K562 (cell line): ENCODE measurements around the gene DRD2. TPM values are rescaled to one million over a fixed set of nuclear protein-coding genes. Genes with fewer than 3 reads are reported as not detected.

ENCODE experiments used
- ATAC-seq: fragments of 200-7000 bp; cut with Tn5 transposase; 3 replicates; pipeline ENCODE4 v1.9.1; 2020; ENCODE audit warnings: moderate library complexity
- BruUV-seq: library from RNA; stranded (reverse); fragments of 400-500 nt; replicated peaks from 2 replicates; lab custom pipeline; 2021; lab: Mats Ljungman, UMichigan
- CTCF ChIA-PET: fragments of 300-600 bp; formaldehyde crosslinking; extraction: SDS; loops from one replicate; lab custom pipeline; 2021; ENCODE audit warnings: low intra/inter-chr PET ratio; lab: Yijun Ruan, JAX
- POLR2A ChIA-PET: fragments of 300-600, 350-650 bp; sonication (Branson Sonifier 250); formaldehyde crosslinking; extraction: SDS; loops from one replicate; lab custom pipeline; 2021; ENCODE audit warnings: antibody characterized with exemption, inconsistent platforms; lab: Yijun Ruan, JAX
- DNase-seq, 4 experiments: peaks; one replicate each; pipeline versions ENCODE4 v3.0.0 to v3.0.0-alpha.2; 2011 to 2018; ENCODE audit warnings: low spot score in 3 of 4, mixed read lengths in 3 of 4; ENCODE audit errors: extremely low read depth in 1 of 4
- FAIRE-seq: peaks from 2 replicates; lab custom pipeline; 2011; peaks lifted over from hg19 to GRCh38; lab: Jason Lieb, UNC
- H2AFZ ChIP-seq: 2 replicates; pipeline ENCODE4 v1.6.0; 2011; ENCODE audit warnings: low read depth, low read length, control low read depth, inconsistent platforms
- H3K27ac ChIP-seq: fragments of 200-600 bp; 3 replicates; pipeline ENCODE4 v1.8.0; 2011; ENCODE audit warnings: low read depth, mild to moderate bottlenecking, control low read depth, inconsistent platforms, low read length, moderate library complexity, mixed read lengths; ENCODE audit errors: extremely low read depth
- H3K27me3 ChIP-seq, 2 experiments: fragments of 300-600 bp in 1 of 2; 2 replicates in 1 of 2; 3 replicates in 1 of 2; pipeline versions ENCODE4 v1.6.0 to v1.8.0; 2011; ENCODE audit warnings: inconsistent platforms in 2 of 2, low read length in 2 of 2, mild to moderate bottlenecking in 1 of 2, mixed read lengths in 1 of 2, moderate library complexity in 1 of 2; ENCODE audit not compliant: control insufficient read depth in 2 of 2, insufficient read depth in 2 of 2
- H3K36me3 ChIP-seq: fragments of 300-600 bp; 3 replicates; pipeline ENCODE4 v1.8.0; 2011; ENCODE audit warnings: mild to moderate bottlenecking, low read length, inconsistent platforms; ENCODE audit not compliant: control insufficient read depth, insufficient read depth
- H3K4me1 ChIP-seq, 2 experiments: fragments of 200-600 bp in 1 of 2; replicated peaks in 1 of 2; 2 replicates in 1 of 2; 3 replicates in 1 of 2; pipeline versions ENCODE4 v1.5.1 to v1.8.0; 2011; ENCODE audit warnings: inconsistent platforms in 2 of 2, low read length in 2 of 2, mild to moderate bottlenecking in 1 of 2, mixed read lengths in 1 of 2, moderate library complexity in 1 of 2; ENCODE audit not compliant: control insufficient read depth in 2 of 2, insufficient read depth in 2 of 2
- H3K4me2 ChIP-seq: 2 replicates; pipeline ENCODE4 v1.6.1; 2011; ENCODE audit warnings: low read length, control low read depth, inconsistent platforms, mixed read lengths; ENCODE audit not compliant: insufficient read depth
- H3K4me3 ChIP-seq: fragments of 200-600 bp; sonication (generic), shearing (Covaris generic); 2 replicates; pipeline ENCODE4 v1.5.1; 2016; ENCODE audit warnings: control low read depth, inconsistent platforms
- H3K79me2 ChIP-seq: fragments of 200-600 bp; 3 replicates; pipeline ENCODE4 v1.8.0; 2011; ENCODE audit warnings: low read length, inconsistent platforms; ENCODE audit not compliant: control insufficient read depth, insufficient read depth
- H3K9ac ChIP-seq, 2 experiments: 2 replicates each; pipeline versions ENCODE4 v1.6.0 to v1.6.1; 2011; ENCODE audit warnings: low read depth in 2 of 2, low read length in 2 of 2, control low read depth in 1 of 2, inconsistent platforms in 1 of 2, mild to moderate bottlenecking in 1 of 2, mixed read lengths in 1 of 2; ENCODE audit not compliant: insufficient read depth in 1 of 2
- H3K9me1 ChIP-seq: one replicate; pipeline ENCODE4 v1.6.0; 2011; ENCODE audit warnings: inconsistent platforms, mild to moderate bottlenecking, low read length, moderate library complexity; ENCODE audit not compliant: control insufficient read depth, insufficient read depth
- H3K9me3 ChIP-seq: replicated peaks from 2 replicates; pipeline ENCODE4 v1.5.1; 2011; ENCODE audit warnings: low read depth, low read length, inconsistent platforms; ENCODE audit not compliant: control insufficient read depth, insufficient read depth
- H4K20me1 ChIP-seq: replicated peaks from 2 replicates; pipeline ENCODE4 v1.6.1; 2011; ENCODE audit warnings: low read length, inconsistent platforms, mixed read lengths; ENCODE audit not compliant: control insufficient read depth, insufficient read depth
- DMBX1 ChIP-seq: fragments of 250-450 bp; sonication (Bioruptor Pico); IDR thresholded peaks from 2 replicates; pipeline ENCODE4 v1.8.0; 2022; ENCODE audit warnings: inconsistent platforms, mild to moderate bottlenecking, moderate library complexity, borderline replicate concordance
- HBP1 ChIP-seq: fragments of 450-650 bp; formaldehyde crosslinking; IDR thresholded peaks from 2 replicates; pipeline ENCODE4 v1.4.0; 2022; ENCODE audit warnings: missing genetic modification characterization
- MAZ ChIP-seq, 2 experiments: fragments of 450-650 bp in 1 of 2; sonication (generic) in 1 of 2; formaldehyde crosslinking; IDR thresholded peaks in 1 of 2; conservative IDR thresholded peaks in 1 of 2; 2 replicates each; pipeline versions ENCODE4 v1.4.0 to v1.5.0; 2020; ENCODE audit warnings: mild to moderate bottlenecking in 1 of 2, missing genetic modification reagents in 1 of 2
- PML ChIP-seq: IDR thresholded peaks from 2 replicates; pipeline ENCODE4 v1.6.1; 2012; ENCODE audit warnings: low read length, inconsistent platforms
- POLR3A ChIP-seq: IDR thresholded peaks from 2 replicates; pipeline ENCODE4 v1.6.1; 2011; ENCODE audit warnings: borderline replicate concordance, mild to moderate bottlenecking, moderate library complexity; ENCODE audit not compliant: insufficient read length, insufficient read depth; ENCODE audit errors: extremely low read depth
- SAP30 ChIP-seq: fragments of 200-600 bp; sonication (generic); IDR thresholded peaks from 2 replicates; pipeline ENCODE4 v1.6.1; 2012; ENCODE audit warnings: borderline replicate concordance, low read depth, mild to moderate bottlenecking, moderate library complexity, low read length, control low read depth, inconsistent platforms; ENCODE audit not compliant: insufficient read depth, poor library complexity, severe bottlenecking
- SIX5 ChIP-seq, 2 experiments: IDR thresholded peaks; 2 replicates each; pipeline ENCODE4 v1.6.1; 2011; ENCODE audit warnings: low read length in 2 of 2, borderline replicate concordance in 1 of 2, low read depth in 1 of 2, mild to moderate bottlenecking in 1 of 2, moderate library complexity in 1 of 2; ENCODE audit not compliant: insufficient read depth in 1 of 2
- YBX1 ChIP-seq: fragments of 450-650 bp; IDR thresholded peaks from 2 replicates; pipeline ENCODE4 v1.7.1; 2016; ENCODE audit warnings: mild to moderate bottlenecking
- ZBTB12 ChIP-seq: fragments of 250-450 bp; sonication (Bioruptor Pico); IDR thresholded peaks from 2 replicates; pipeline ENCODE4 v1.4.0; 2020
- ZNF133 ChIP-seq: fragments of 250-450 bp; sonication (Bioruptor Pico); IDR thresholded peaks from 2 replicates; pipeline ENCODE4 v1.4.0; 2020; ENCODE audit warnings: mild to moderate bottlenecking
- ZNF175 ChIP-seq: fragments of 200-800 bp; sonication (Bioruptor generic); IDR thresholded peaks from 2 replicates; pipeline ENCODE4 v1.6.1; 2016; ENCODE audit warnings: low read depth, mild to moderate bottlenecking, missing genetic modification characterization, missing compliant biosample characterization
- ZNF511 ChIP-seq: sonication (generic); formaldehyde crosslinking; IDR thresholded peaks from 2 replicates; pipeline ENCODE4 v1.8.0; 2022; ENCODE audit warnings: mild to moderate bottlenecking, missing genetic modification reagents
- WGBS: fragments of 100-300 bp; shearing (Covaris generic); methylation state at CpG from one replicate; pipeline ENCODE4 v1.1.6; 2016; ENCODE audit warnings: low coverage, mixed read lengths; ENCODE audit not compliant: insufficient coverage; ENCODE audit errors: missing lambda C conversion rate; 5-methylcytosine and 5-hydroxymethylcytosine counted together
- in situ Hi-C: fragments of 300-500 bp; cut with MboI; formaldehyde crosslinking; loops from 4 replicates; pipeline ENCODE4 v1.15.0; 2018; ENCODE audit warnings: inconsistent platforms, mixed read lengths
- intact Hi-C: fragments of 100-400 bp; cut with micrococcal nuclease; formaldehyde crosslinking; loops from 2 replicates; pipeline ENCODE4 v1.14.2; 2022
- polyA plus RNA-seq, 8 experiments: library from polyadenylated mRNA; depleted of rRNA in 4 of 8; stranded (reverse) in 5 of 8; unstranded in 3 of 8; fragments of >200 nt; fragmentation: Nextera tagmentation in 2 of 8; fragmentation: Illumina TruSeq in 1 of 8; extraction: Ambion mirVana in 2 of 8; extraction: Trizol in 1 of 8; gene quantifications; 2 replicates each; pipeline versions ENCODE4 v1.2.1 to v1.2.3, GENCODE V29; 2011 to 2014; ENCODE audit warnings: inconsistent platforms in 1 of 8, missing spikeins in 1 of 8
- total RNA-seq, 7 experiments: library from RNA; depleted of rRNA in 6 of 7; stranded (reverse); fragments of >200 nt in 6 of 7; fragmentation: Illumina TruSeq in 2 of 7; extraction: Trizol in 2 of 7; gene quantifications; 2 replicates each; pipeline versions ENCODE4 v1.2.1 to v1.2.3, GENCODE V29; 2011 to 2021; ENCODE audit warnings: low replicate concordance in 1 of 7

DRD2 gene
- total and polyA plus RNA-seq, 9 of the 15 experiments (the other 6 are each of a cell fraction or from before 2014, with no cell fraction given): not detected

- 1% methylated on average over 14 of the region's 14 CpGs for WGBS
- H3K9ac ChIP-seq: no peak overlapping the region
- no peak overlapping the region for H2AFZ ChIP-seq
- intact Hi-C loops: no loop called here
- no peaks in the 10 kb centered on the region for H3K4me1 ChIP-seq
- POLR2A ChIA-PET: interaction anchor here (1.1 kb wide), 1 partner anchor 11 kb away, joined by 4 read pairs; no protein-coding TSS in a partner anchor
- no peaks in the 10 kb centered on the region for H3K36me3 ChIP-seq
- in situ Hi-C loops: no loop called here
- no peak for DNase-seq
- CTCF ChIA-PET: no interaction called here
- H3K27ac ChIP-seq: no peak overlapping the region
- no peaks in the 10 kb centered on the region; the same call in 1 of the 2 replicates for H4K20me1 ChIP-seq
- no peaks in the 10 kb centered on the region for H3K9me1 ChIP-seq
- H3K9me3 ChIP-seq: no peaks in the 10 kb centered on the region
- ATAC-seq: no peak
- no peak for FAIRE-seq
- no peak overlapping the region for H3K4me2 ChIP-seq
- peaks cover 10 to 55% of the 10 kb centered on the region in 2 experiments; a peak in 4 of 5 replicates for H3K27me3 ChIP-seq
- no peak for TF ChIP-seq ZNF175 (CRISPR knock-in tag)
- TF ChIP-seq MAZ (CRISPR knock-in tag; conservative IDR thresholded peaks at IDR 0.05 in 1 of 2, IDR thresholded peaks at IDR 0.05 in 1 of 2): no peak
- TF ChIP-seq ZNF511 (CRISPR knock-in tag): no peak
- TF ChIP-seq ZNF133 (CRISPR knock-in tag): no peak
- no peak for TF ChIP-seq DMBX1 (CRISPR knock-in tag)
- TF ChIP-seq SAP30: no peak
- TF ChIP-seq YBX1: no peak
- TF ChIP-seq SIX5 (IDR thresholded peaks at IDR 0.05; ENCODE audit: borderline replicate concordance in 1 of 2, insufficient read depth in 1 of 2, low read depth in 1 of 2, low read length in 2 of 2): no peak
- no peak for TF ChIP-seq POLR3A
- no peak for TF ChIP-seq PML
- no peak for TF ChIP-seq HBP1 (CRISPR knock-in tag)
- TF ChIP-seq ZBTB12 (CRISPR knock-in tag): no peak
- no TSS peak for BruUV-seq
- no peak overlapping the region for H3K4me3 ChIP-seq
- H3K79me2 ChIP-seq: no peaks in the 10 kb centered on the region
Measured at GRCh38 chr11:113419454-113420003, 55.7 kb downstream of the DRD2 start.
